CD4-positive, alpha-beta memory T cell (primary cell): ENCODE measurements around the gene RABGAP1L. TPM values are rescaled to one million over a fixed set of nuclear protein-coding genes. Genes with fewer than 3 reads are reported as not detected.
"Not testable (repeated sequence)": the region's sequence is repeated elsewhere in the genome, so short reads cannot be mapped to it uniquely, and the experiment has no call there.

Experiments
- CTCF ChIA-PET: fragments of 350-600 bp; sonication (Branson Sonifier 250); formaldehyde crosslinking; loops from one replicate; lab custom pipeline; 2021; ENCODE audit warnings: inconsistent platforms; ENCODE audit not compliant: partially characterized antibody; lab: Charles Lee
- POLR2A ChIA-PET: fragments of 350-600 bp; sonication (Branson Sonifier 250); formaldehyde crosslinking; loops from one replicate; lab custom pipeline; 2021; ENCODE audit not compliant: partially characterized antibody; lab: Charles Lee
- DNase-seq, 5 donors: peaks; one replicate each; pipeline versions ENCODE4 v3.0.0 to v3.0.0-alpha.2; 2020 to 2022; ENCODE audit warnings: mixed read lengths in 1 of 5
- H3K27ac ChIP-seq: one replicate; pipeline ENCODE4 v1.7.0; 2013; ENCODE audit warnings: low read depth, low read length
- H3K27me3 ChIP-seq: 2 replicates; pipeline ENCODE4 v1.7.0; 2013; ENCODE audit warnings: mild to moderate bottlenecking, low read length, moderate library complexity; ENCODE audit not compliant: insufficient read depth
- H3K36me3 ChIP-seq: 2 replicates; pipeline ENCODE4 v1.7.0; 2013; ENCODE audit warnings: mild to moderate bottlenecking, low read length, moderate library complexity; ENCODE audit not compliant: insufficient read depth
- H3K4me1 ChIP-seq: 2 replicates; pipeline ENCODE4 v1.7.0; 2013; ENCODE audit warnings: mild to moderate bottlenecking, low read length, moderate library complexity; ENCODE audit not compliant: insufficient read depth
- H3K4me3 ChIP-seq, 2 donors: one replicate each; pipeline ENCODE4 v1.7.0; 2013; ENCODE audit warnings: low read length in 2 of 2, mild to moderate bottlenecking in 1 of 2
- H3K9me3 ChIP-seq, 2 donors: one replicate each; pipeline ENCODE4 v1.7.0; 2013; ENCODE audit warnings: low read length in 2 of 2, control low read depth in 1 of 2; ENCODE audit not compliant: control insufficient read depth in 1 of 2
- H3K27ac Mint-ChIP-seq, 7 donors: one replicate each; pipeline ENCODE4 v1.8.0; 2020 to 2021; ENCODE audit warnings: mixed read lengths in 7 of 7, mild to moderate bottlenecking in 6 of 7, inconsistent platforms in 3 of 7, moderate library complexity in 3 of 7
- H3K27me3 Mint-ChIP-seq, 2 donors: one replicate each; pipeline ENCODE4 v1.8.0; 2020 to 2021; ENCODE audit warnings: mixed read lengths in 2 of 2
- H3K36me3 Mint-ChIP-seq, 2 donors: one replicate each; pipeline ENCODE4 v1.8.0; 2020 to 2021; ENCODE audit warnings: mixed read lengths in 2 of 2, inconsistent platforms in 1 of 2, mild to moderate bottlenecking in 1 of 2
- H3K4me1 Mint-ChIP-seq, 4 donors: one replicate each; pipeline ENCODE4 v1.8.0; 2020 to 2021; ENCODE audit warnings: mixed read lengths in 4 of 4, mild to moderate bottlenecking in 1 of 4
- H3K4me3 Mint-ChIP-seq, 8 donors: one replicate each; pipeline ENCODE4 v1.8.0; 2020 to 2021; ENCODE audit warnings: mixed read lengths in 8 of 8, mild to moderate bottlenecking in 7 of 8, moderate library complexity in 6 of 8, inconsistent platforms in 3 of 8
- H3K9me3 Mint-ChIP-seq, 8 donors: one replicate each; pipeline ENCODE4 v1.8.0; 2020 to 2021; ENCODE audit warnings: mixed read lengths in 8 of 8, mild to moderate bottlenecking in 5 of 8, inconsistent platforms in 3 of 8, moderate library complexity in 1 of 8
- intact Hi-C: fragments of 100-400 bp; cut with micrococcal nuclease; formaldehyde crosslinking; loops from one replicate; pipeline ENCODE4 v1.15.1; 2023
- polyA plus RNA-seq, 2 donors: library from polyadenylated mRNA; unstranded; fragments of 300-500 nt; fragmentation: Illumina TruSeq; gene quantifications; one replicate each; pipeline ENCODE4 v1.2.3, GENCODE V29; 2021
- total RNA-seq, 2 experiments: library from RNA; stranded (reverse); gene quantifications; one replicate each; pipeline ENCODE4 v1.2.3, GENCODE V29; 2021

The RABGAP1L gene
- total and polyA plus RNA-seq, 4 experiments from 2014 or later: 75.7 to 114 (median 96.8) TPM

DNA sequence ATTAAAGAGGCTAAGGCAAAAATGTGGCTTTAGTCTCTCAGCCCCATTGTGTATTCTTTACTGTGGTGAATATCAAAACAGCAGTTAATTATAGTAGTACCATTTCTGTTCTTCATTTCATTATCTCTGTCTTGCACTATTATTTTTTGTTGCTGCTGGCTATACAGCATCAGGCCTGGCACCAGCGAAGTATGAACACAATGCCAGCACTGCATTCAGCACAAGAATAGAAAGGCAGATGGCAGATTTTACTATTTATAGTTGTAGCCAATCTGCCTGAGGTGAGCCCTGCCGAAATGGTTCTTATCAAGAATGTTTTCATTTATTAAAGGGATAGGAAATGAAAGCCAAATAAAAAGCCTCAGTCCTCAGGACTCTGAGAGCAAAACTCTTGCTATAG lies 360.5 kb downstream of the RABGAP1L start:
- CTCF ChIA-PET: no interaction called here
- intact Hi-C loops: no loop called here

DNA sequence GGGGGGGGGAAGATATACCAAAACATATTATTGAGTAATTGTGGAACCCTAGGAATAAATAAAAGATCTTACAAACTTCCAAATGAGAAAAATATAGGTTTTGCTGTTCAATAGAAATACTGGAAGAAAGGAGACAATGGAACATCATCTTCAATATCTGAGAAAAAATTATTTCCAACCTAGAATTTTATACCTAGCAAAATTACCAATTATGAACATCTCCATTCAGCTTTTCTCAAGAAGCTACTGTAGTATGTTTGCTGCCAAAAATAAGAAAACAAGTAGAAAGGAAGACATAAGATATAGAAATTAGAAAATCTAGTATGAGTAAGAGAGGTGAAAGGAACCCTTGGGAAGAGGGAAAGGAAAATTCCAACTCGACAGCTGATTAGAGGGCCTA lies 372.4 kb downstream of the RABGAP1L start:
- Histone ChIP-seq H3K36me3 (no peaks in the 10 kb centered on the region), H3K4me1 (no peaks in the 10 kb centered on the region), H3K27ac (no peak overlapping the region), H3K4me3 (no peak overlapping the region), H3K27me3 (no peaks in the 10 kb centered on the region), H3K9me3 (peaks cover 0 to 10% of the 10 kb centered on the region in 2 donors)
- no peak for DNase-seq
- POLR2A ChIA-PET: no interaction called here
- Mint-ChIP-seq H3K9me3 (peaks cover 9 to 52% (median 43%) of the 10 kb centered on the region in 8 donors), H3K36me3 (peaks cover 29 to 64% of the 10 kb centered on the region in 2 donors), H3K4me3 (no peak overlapping the region), H3K27me3 (no peaks in the 10 kb centered on the region), H3K27ac (no peak overlapping the region), H3K4me1 (peaks cover 0 to 7% (median 1%) of the 10 kb centered on the region in 4 donors)
- intact Hi-C loops: loop anchor here (2.0 kb wide), 1 partner anchor 47 kb away; no protein-coding TSS in a partner anchor
- CTCF ChIA-PET: no interaction called here

More for the DNA sequence above, 360.5 kb downstream of the RABGAP1L start:
- Histone ChIP-seq H3K4me1 (no peaks in the 10 kb centered on the region), H3K27ac (no peak overlapping the region), H3K9me3 (no peaks in the 10 kb centered on the region), H3K4me3 (no peak overlapping the region), H3K36me3 (no peaks in the 10 kb centered on the region), H3K27me3 (no peaks in the 10 kb centered on the region)
- H3K27me3 Mint-ChIP-seq: no peaks in the 10 kb centered on the region
- H3K27ac Mint-ChIP-seq: no peak overlapping the region
- DNase-seq: no peak
- peaks cover 13 to 31% of the 10 kb centered on the region in 2 donors for H3K36me3 Mint-ChIP-seq
- peaks cover 0 to 9% (median 4%) of the 10 kb centered on the region in 4 donors for H3K4me1 Mint-ChIP-seq
- POLR2A ChIA-PET: no interaction called here
- H3K9me3 Mint-ChIP-seq: peaks cover 0 to 29% (median 12%) of the 10 kb centered on the region in 8 donors
- H3K4me3 Mint-ChIP-seq: no peak overlapping the region

DNA sequence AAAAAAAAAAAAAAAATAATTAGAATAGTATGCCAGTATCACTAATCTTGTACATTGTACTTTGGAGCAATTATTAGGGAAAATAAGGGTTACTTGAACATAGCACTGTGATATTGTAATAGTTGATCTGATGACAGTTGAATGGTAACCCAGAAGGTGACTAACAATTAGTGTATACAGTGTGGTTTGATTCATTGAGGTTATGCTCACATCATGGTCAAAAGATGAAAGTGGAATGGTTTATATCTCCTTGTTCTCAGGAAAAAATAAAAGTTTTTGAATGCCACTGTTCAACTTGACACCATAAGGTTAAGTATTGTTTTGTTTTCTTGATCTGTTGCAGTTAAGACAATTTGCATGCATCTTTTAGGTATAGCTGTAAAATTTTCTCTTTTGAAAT lies 375.5 kb downstream of the RABGAP1L start:
- ChIA-PET POLR2A (no interaction called here), CTCF (no interaction called here)
- intact Hi-C loops: no loop called here
- DNase-seq: no peak
- H3K36me3 Mint-ChIP-seq: peaks cover 44 to 65% of the 10 kb centered on the region in 2 donors
- no peaks in the 10 kb centered on the region for H3K27me3 Mint-ChIP-seq
- Histone ChIP-seq H3K4me3 (no peak overlapping the region), H3K27ac (no peak overlapping the region), H3K36me3 (no peaks in the 10 kb centered on the region), H3K27me3 (no peaks in the 10 kb centered on the region), H3K4me1 (no peaks in the 10 kb centered on the region), H3K9me3 (peaks cover 0 to 10% of the 10 kb centered on the region in 2 donors)
- H3K27ac Mint-ChIP-seq: no peak overlapping the region
- H3K4me1 Mint-ChIP-seq: peaks cover 0 to 5% (median 3%) of the 10 kb centered on the region in 4 donors
- no peak overlapping the region for H3K4me3 Mint-ChIP-seq
- peaks cover 12 to 55% (median 39%) of the 10 kb centered on the region in 8 donors for H3K9me3 Mint-ChIP-seq

DNA sequence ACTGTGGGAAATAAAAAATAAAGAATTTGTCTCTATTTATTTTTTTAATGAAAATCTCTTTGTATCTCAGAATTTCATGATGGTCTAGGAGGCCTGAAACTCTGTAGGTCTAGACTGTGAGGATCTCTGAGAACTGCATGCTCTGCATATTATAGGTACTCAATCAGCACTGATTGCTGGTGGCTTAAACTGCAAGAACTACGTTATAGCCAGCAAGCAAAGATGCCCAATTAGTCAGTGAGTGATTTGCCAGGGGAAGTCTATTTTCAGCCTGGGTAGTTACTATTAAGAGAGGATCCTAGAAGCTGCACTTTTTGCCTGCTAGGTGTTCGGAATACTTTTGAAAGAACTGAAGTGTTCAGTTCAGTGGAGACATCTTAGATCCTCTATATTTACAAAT lies 375.9 kb downstream of the RABGAP1L start:
- H3K9me3 Mint-ChIP-seq: peaks cover 12 to 59% (median 41%) of the 10 kb centered on the region in 8 donors
- DNase-seq: no peak
- ChIA-PET POLR2A (no interaction called here), CTCF (no interaction called here)
- Histone ChIP-seq H3K36me3 (no peaks in the 10 kb centered on the region), H3K4me3 (no peak overlapping the region), H3K27ac (no peak overlapping the region), H3K4me1 (no peaks in the 10 kb centered on the region), H3K9me3 (peaks cover 0 to 6% of the 10 kb centered on the region in 2 donors), H3K27me3 (no peaks in the 10 kb centered on the region)
- peaks cover 0 to 5% (median 3%) of the 10 kb centered on the region in 4 donors for H3K4me1 Mint-ChIP-seq
- H3K27me3 Mint-ChIP-seq: no peaks in the 10 kb centered on the region
- intact Hi-C loops: no loop called here
- no peak overlapping the region for H3K27ac Mint-ChIP-seq
- H3K36me3 Mint-ChIP-seq: peaks cover 45 to 69% of the 10 kb centered on the region in 2 donors
- H3K4me3 Mint-ChIP-seq: no peak overlapping the region

DNA sequence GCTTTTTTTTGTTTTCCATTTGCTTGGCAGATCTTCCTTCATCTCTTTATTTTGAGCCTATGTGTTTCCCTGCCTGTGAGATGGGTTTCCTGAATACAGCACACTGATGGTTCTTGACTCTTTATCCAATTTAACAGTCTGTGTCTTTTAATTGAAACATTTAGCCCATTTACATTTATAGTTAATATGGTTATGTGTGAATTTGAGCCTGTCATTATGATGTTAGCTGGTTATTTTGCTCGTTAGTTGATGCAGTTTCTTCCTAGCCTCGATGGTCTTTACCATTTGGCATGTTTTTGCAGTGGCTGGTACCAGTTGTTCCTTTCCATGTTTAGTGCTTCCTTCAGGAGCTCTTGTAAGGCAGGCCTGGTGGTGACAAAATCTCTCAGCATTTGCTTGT lies 384.1 kb downstream of the RABGAP1L start:
- H3K4me3 Mint-ChIP-seq, intact Hi-C loops, H3K4me1 Mint-ChIP-seq, H3K27me3 Mint-ChIP-seq, CTCF ChIA-PET, H3K27me3 ChIP-seq, POLR2A ChIA-PET, H3K36me3 ChIP-seq, H3K4me3 ChIP-seq, DNase-seq, H3K4me1 ChIP-seq, H3K9me3 ChIP-seq, H3K27ac ChIP-seq, H3K27ac Mint-ChIP-seq: not testable (repeated sequence)
- H3K36me3 Mint-ChIP-seq: peaks cover 40 to 61% of the 10 kb centered on the region in 2 donors
- H3K9me3 Mint-ChIP-seq: peaks cover 2 to 57% (median 33%) of the 10 kb centered on the region in 8 donors

DNA sequence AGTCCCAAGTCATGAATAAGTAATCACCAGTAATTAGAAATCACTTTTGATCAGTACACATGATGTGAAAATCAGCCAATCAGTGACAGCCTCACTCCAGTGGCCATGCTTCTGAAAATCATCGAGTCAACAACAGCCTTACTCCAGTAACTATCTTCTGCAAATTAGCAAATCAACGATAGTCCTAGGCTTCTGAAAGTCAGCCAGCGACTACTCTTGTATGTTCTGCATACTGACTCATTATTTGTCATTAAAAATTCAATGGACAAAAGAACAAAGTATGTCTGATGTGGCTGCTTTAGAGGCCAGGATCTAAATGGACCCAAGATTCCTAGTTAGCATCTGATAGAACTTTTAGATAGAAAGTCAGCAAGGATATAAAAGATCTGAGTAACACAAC lies 391.0 kb downstream of the RABGAP1L start:
- Mint-ChIP-seq H3K4me1 (peaks cover 0 to 3% (median 0%) of the 10 kb centered on the region in 4 donors), H3K36me3 (peaks cover 15 to 39% of the 10 kb centered on the region in 2 donors), H3K4me3 (no peak overlapping the region), H3K27ac (no peak overlapping the region), H3K27me3 (no peaks in the 10 kb centered on the region), H3K9me3 (peaks cover 0 to 16% (median 3%) of the 10 kb centered on the region in 8 donors)
- intact Hi-C loops: no loop called here
- CTCF ChIA-PET: no interaction called here
- Histone ChIP-seq H3K27ac (no peak overlapping the region), H3K4me1 (no peaks in the 10 kb centered on the region), H3K4me3 (no peak overlapping the region), H3K27me3 (no peaks in the 10 kb centered on the region), H3K9me3 (no peaks in the 10 kb centered on the region), H3K36me3 (no peaks in the 10 kb centered on the region)
- no peak for DNase-seq
- POLR2A ChIA-PET: no interaction called here

DNA sequence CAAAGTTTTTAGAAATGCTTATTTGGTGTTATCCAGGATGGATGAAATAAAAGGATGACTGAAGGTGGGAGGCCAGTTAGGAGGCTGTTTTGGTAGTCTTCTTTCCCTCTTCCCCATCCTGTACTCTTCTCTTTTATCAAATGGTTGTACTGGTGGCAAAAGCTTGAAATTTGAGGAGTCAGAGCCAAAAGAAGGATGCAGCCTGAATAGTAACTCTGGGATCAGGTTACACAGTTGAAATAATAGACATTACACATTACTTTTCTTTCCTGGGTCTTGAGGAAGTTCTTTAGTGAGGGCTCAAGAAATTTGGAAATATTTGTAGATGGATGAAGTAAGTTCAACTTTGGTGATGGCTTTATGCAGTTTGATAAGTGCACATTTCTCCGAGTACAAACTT lies 397.1 kb downstream of the RABGAP1L start:
- POLR2A ChIA-PET: no interaction called here
- no peaks in the 10 kb centered on the region for H3K36me3 ChIP-seq
- no peaks in the 10 kb centered on the region for H3K27me3 ChIP-seq
- DNase-seq: no peak
- Mint-ChIP-seq H3K4me1 (peaks cover 0 to 13% (median under 1%) of the 10 kb centered on the region in 4 donors), H3K27ac (peak overlapping the region in 1 of 7 donors; percentile 85), H3K36me3 (peaks cover 32 to 57% of the 10 kb centered on the region in 2 donors), H3K4me3 (no peak overlapping the region), H3K27me3 (no peaks in the 10 kb centered on the region), H3K9me3 (peaks cover 0 to 26% (median 3%) of the 10 kb centered on the region in 8 donors)
- intact Hi-C loops: no loop called here
- no peak overlapping the region for H3K4me3 ChIP-seq
- CTCF ChIA-PET: no interaction called here
- no peaks in the 10 kb centered on the region for H3K9me3 ChIP-seq
- no peaks in the 10 kb centered on the region for H3K4me1 ChIP-seq
- H3K27ac ChIP-seq: no peak overlapping the region
